Measurements from ENCODE around the gene CD37.
"Not testable (repeated sequence)": the region's sequence is repeated elsewhere in the genome, so short reads cannot be mapped to it uniquely, and the experiment has no call there.

Gene CD37, protein sequence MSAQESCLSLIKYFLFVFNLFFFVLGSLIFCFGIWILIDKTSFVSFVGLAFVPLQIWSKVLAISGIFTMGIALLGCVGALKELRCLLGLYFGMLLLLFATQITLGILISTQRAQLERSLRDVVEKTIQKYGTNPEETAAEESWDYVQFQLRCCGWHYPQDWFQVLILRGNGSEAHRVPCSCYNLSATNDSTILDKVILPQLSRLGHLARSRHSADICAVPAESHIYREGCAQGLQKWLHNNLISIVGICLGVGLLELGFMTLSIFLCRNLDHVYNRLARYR

DNA sequence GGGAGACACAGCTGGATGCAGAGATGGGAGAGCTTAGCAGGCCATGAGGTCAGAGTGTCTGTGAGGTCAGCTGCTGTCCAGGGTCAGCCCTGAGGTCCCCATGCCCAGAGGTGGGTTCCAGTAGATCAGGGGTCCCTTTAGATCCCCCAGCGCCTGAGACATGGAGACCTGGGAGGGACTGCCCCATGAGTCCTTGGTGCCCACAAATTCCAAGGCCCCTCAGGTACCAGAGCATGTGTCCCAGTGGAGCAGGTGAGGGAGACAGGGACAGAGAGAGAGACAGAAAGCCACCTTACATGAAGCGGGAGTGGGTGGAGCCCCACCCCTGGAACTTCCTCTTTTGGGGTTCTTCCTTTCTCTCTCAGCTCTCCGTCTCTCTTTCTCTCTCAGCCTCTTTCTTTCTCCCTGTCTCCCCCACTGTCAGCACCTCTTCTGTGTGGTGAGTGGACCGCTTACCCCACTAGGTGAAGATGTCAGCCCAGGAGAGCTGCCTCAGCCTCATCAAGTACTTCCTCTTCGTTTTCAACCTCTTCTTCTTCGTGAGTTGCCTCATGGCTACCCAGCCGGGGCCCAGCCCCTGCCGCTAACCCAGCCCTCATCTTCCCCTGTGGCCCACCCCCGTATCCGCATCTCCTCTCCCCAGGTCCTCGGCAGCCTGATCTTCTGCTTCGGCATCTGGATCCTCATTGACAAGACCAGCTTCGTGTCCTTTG is at the start of gene CD37:
CD37 (plus strand) TSS at position 336 of the 713 bp plus-strand sequence; CDS start at position 471, 135 bp downstream.
- no peak for DNase-seq

DNA sequence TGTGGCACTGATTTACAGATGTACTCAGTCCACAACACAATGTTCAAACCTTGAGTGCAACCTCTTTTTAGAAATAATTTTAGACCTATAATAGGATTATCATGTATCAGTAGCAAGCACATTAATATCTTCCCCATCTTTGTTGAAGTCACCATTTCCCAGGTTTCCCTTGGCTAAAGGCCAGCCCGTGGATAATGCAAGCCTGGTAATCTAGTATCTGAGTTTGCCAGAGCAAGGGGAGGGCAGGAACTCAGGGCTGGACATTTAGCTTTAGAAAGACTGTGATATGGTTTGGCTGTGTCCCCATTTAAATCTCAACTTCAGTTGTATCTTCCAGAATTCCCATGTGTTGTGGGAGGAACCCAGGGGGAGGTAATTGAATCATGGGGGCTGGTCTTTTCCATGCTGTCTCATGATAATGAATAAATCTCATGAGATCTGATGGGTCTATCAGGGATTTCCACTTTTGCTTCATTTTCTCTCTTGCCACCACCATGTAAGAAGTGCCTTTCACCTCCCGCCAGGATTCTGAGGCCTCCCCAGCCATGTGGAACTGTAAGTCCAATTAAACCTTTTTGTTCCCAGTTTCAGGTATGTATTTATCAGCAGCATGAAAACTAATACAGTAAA is 48.0 kb upstream of the CD37 start:
- DNase-seq = no peak

DNA sequence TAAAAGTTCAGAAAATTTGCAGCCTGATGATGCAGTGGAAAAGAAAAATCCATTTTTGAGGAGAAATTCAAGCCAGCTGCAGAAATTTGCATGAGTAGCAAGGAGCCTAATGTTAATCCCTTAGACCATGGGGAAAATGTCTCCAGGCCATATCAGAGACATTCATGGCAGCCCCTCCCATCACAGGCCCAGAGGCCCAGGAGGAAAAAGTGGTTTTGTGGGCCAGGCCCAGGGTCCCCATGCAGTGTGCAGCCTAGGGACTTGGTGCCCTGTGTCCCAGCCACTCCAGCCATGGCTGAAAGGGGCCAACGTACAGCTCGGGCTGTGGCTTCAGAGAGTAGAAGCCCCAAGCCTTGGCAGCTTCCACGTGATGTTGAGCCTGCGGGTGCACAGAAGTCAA is 47.0 kb upstream of the CD37 start:
- DNase-seq = not testable (repeated sequence)

DNA sequence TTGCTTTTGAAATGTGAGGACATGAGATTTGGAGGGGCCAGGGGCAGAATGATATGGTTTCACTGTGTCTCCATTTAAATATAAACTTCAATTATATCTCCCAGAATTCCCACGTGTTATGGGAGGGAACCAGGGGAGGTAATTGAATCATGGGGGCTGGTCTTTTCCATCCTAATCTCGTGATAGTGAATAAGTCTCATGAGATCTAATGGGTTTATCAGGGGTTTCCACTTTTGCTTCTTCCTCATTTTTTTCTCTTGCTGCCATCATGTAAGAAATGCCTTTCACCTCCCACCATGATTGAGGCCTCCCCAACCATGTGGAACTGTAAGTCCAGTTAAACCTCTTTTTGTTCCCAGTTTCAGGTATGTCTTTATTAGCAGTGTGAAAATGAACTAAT is 45.9 kb upstream of the CD37 start:
- not testable (repeated sequence) for DNase-seq

DNA sequence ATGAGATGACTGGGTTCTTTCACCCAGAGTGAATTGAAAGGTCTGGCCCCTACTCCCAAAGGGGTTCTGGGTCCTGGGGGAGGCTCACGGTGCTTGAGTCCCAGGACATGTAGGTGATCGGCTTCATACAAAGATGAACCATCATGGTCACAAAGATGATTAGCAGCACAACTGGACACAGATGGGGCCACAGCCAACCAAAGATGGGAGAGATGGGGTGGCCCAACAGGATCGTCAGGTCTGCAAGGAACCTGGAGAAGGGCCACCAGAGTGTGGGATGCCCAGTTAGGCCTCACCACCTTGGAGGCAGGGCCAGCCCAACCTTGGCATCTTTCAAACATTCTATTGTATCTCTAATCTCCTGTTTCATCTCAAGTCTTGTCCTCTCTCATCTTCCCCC is 44.7 kb upstream of the CD37 start:
- no peak for DNase-seq

DNA sequence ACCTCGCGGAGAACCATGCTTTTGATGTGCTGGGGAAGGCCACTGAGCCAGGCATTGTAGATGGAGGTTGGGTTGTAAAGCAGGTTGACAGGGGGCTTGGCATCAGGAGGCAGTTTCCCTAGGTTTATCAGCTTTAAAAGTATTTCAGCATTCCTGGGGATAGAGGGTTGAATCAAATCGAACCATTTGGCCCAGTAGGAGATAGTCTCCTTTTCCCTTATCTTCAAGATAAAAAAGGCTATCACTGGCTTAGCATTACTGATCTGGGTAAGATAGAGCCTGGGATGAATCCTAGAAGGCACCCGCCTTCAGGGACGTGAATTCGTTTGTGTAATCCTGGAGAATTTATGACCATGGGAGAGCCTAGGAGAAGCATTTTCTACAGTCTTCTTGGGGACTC is 40.8 kb upstream of the CD37 start:
- no peak for DNase-seq

DNA sequence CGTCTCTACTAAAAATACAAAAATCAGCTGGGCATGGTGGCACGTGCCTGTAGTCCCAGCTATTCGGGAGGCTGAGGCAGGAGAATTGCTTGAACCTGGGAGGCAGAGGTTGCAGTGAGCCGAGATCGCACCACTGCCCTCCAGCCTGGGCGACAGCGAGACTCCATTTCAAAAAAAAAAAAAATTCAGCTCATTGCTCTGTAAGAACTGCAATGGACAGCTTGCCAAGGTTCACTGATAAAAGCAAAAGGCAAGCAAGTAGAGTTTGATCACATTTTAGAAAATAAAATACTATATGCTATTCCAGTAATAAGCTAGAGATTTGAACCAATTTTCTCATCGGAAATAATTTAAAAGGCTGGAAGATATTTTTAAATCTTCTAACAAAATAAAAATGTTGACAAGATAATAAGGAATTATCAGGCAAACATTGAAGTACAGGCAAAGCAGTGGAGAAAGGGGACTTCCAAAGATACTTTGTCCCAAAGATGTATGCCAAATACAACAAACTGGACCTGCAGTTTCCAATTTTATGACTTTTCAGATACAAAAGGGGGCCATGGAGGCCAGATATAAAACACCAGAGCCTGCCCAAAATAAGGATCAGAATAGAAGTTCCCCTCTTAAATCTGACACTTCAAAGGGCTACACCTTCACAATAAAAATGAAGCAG is 39.9 kb upstream of the CD37 start:
- DNase-seq = no peak

DNA sequence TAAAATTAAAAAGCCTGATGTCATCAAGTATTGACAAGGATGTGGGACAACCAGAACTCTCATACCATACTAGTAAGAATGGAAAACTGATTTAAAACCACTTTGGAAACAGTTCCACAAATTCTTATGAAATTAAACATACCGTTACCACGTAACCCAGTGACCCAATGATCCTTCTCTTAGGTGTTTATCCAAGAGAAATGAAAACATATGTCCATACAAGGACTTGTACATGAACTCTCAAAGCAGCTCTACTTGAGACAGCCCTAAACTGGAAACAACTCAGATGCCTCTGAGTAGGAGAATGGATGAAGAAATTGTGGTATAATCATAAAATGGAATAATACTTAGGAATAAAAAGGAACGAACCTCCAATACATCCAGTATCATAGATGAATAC is 37.8 kb upstream of the CD37 start:
- DNase-seq = no peak

DNA sequence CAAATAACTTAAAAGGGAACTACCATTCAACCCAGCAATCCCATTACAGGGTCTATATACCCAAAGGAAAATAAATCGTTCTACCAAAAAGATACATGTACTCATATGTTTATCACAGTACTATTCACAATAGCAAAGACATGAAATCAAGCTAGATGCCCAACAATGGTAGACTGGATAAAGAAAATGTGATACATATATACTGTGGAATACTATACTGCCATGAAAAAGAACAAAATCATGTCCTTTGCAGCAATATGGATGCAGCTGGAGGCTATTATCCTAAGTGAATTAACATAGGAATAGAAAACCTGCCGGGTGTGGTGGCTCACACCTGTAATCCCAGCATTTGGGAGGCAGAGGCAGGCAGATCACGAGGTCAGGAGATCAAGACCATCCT is 36.6 kb upstream of the CD37 start:
- not testable (repeated sequence) for DNase-seq

DNA sequence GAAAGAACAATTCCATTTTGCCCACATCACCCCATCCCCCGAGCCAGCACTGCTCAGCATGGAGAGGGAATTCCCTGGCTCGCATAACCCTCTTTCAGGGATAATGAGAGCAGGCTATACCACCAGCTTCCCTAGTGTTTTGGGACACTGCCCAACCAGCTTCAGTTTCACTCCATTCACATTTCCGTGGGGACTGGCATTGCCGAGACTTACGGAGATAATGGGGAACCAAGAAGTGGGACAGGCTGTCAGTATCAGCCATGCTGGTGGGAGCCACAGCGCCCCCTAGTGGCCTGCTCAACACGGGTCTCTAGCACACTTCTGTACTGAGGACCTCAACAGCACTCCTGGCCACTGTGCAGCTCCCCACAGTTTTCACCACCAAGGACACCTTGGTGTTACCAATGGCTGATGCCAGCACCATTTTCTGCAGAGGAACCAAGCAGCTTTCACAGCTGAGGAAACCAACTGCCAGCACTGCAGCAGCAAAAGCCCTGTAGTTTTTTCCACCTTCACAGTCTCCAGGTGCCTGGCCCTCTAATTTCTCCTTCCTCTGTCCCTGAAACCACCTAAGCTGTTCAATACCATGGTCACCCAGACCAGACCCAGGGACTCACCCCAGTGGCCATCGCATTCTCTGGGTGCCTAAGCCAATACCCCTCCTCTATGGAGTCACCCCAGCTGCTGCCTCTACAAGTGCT is 33.9 kb upstream of the CD37 start:
- peak; percentile 24 for DNase-seq

DNA sequence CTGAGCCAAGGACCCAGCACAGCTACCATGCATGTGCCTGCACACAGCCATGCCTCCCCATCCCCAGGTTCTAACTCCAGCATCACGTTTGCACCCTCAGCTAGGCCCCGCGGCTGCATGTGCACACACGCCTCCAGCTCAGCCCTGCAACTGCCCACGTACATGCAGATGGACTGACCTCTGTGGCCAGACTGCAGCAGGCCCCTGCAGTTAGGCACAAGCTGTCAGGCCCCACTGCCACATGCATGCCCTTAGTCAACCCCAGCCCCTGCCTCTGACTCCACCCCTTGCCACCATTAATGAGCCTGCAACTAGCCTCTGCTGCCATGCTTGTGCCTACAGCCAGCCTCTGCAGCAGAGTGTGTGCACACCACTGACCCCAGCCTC is 33.3 kb upstream of the CD37 start:
- DNase-seq = no peak

DNA sequence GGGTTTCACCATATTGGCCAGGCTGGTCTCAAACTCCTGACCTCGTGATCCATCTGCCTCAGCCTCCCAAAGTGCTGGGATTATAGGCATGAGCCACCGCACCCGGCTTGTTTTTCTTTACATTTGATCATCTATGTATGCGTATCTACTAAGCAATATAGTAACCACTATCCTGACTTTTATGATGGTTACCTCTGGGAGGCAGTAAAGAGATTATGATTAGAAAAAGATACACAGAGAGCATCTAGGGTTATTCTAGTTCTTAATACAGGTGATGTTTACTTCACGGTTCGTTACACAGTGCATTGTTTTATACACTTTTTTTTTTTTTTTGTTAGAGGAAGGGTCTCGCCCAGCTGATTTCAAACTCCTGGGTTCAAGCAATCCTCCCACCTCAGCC is 28.5 kb upstream of the CD37 start:
- not testable (repeated sequence) for DNase-seq

DNA sequence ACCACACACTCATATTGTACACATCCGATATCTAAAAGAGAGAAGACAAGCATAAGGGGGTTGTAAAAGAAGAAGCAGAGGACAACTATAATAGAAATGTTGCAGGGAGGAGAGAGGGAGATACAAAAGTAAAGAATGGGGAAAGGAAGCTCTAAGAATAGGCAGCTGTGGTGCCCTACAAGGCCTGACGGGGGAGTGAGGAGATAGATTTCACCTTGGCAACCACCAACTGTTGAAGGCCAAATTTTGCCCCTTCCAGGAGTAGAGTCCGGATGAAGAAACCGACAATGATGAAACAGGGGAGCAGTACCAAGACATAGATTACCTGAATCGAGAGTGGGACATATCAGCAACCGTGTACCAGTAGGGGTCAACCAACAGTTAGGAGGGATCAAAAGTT is 26.1 kb upstream of the CD37 start:
- no peak for DNase-seq

DNA sequence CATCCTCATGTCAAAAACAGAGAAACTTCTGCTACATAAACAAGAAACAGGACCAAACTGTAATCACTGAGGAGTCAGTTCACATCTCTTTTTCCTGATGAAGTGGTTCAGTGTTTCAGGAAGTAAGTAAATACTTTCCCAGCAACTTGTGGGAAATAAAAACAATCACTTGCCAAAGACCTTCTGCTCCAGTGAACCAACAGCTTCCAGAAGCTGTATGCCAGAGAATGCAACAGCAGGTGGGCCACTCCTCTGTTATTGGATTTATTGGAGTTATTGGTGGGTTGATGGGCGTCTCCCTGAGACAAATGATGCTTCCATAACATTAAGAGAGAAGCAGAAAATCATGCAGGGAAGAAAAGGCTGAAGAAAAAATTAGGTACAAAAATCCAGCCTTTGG is 20.1 kb upstream of the CD37 start:
- DNase-seq = no peak

DNA sequence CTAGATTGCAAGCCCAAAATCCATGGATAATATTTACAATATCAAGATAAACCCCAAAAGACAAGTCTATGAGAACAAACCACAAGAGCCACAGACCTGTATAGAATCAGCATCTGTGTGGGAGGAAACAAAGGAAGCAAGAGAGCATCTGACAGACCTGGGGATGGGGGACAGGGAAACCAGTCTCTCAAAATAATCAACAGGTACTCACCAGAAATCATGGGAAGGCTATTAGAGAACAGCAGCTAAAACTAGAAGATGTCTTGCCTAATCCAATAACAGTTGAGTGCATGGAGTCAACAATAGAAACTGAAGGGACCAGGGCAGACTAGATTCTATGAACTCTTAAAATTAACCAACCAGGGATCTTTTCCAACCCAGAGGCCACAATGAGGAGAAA is 18.9 kb upstream of the CD37 start:
- no peak for DNase-seq

DNA sequence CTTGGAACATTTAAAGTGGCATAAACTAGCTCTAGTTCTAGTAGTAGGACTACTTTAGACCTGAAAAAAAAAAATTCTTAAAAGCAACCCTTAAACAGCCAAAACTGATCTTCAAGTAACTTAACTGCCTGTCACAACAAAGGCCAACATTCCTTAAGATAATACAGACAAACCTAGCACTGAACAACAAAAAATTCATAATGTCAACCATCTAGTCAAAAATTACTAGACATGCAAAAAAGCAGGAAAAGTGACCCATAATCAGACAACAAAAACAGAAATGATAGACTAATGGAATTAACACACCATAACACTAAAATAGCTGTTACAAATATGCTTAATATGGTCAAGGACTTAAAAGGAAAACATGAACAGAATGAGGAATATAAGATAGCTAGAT is 16.9 kb upstream of the CD37 start:
- DNase-seq = no peak

DNA sequence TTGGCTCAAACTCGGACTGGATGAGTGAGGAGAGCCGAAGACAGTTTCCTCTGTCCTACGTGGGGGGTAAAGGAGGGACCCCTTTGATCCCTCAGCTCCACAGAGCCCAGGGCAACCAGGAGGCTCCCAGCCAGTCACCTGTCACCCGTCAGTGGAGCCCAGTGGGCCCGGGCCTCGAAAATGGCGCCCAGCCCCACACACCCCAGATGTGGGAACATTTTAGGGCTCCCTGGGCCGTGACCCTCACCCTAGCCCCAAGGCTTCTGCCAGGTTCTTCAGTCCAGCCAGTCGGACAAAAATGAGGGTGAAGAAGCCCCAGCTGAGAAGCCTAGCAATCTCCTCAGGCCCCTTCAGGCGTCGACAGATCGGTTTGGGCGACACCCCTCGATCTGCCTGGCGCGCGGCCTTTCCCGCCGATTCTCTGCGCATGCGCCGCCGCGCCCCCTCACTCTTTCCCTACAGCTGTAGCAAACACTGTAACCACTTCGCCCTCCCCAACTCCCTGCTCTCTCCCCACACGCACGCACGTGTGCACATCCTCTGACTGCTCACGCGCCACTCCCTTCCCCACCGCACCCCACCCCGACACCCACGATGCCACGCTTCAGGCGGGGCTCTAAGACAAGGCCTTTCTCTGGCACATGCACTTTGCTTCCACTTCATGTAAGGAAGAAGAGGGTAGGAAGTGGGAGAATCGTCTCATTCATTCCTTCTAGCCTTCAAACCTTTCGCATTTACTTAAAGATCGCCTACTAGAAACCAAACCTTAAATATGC is 10.2 kb upstream of the CD37 start, which contains the start of gene SLC6A16:
SLC6A16 (minus strand) TSS at position 391 of the 776 bp plus-strand sequence. CDS start 13,844 bp downstream, outside the sequence.
- no peak for DNase-seq

DNA sequence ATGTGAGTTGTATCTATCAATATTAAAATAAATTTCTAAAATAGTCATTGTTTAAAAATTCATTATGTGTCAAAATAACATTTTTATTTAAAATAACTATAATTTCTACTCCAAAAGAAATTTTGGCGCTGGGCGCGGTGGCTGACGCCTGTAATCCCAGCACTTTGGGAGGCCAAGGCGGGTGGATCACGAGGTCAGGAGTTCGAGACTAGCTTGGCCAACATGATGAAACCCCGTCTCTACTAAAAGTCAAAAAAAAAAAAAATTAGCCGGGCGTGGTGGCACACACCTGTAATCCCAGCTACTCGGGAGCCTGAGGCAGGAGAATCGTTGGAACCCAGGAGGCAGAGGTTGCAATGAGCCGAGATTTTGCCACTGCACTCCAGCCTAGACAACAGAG is 9.4 kb upstream of the CD37 start:
- DNase-seq = not testable (repeated sequence)

DNA sequence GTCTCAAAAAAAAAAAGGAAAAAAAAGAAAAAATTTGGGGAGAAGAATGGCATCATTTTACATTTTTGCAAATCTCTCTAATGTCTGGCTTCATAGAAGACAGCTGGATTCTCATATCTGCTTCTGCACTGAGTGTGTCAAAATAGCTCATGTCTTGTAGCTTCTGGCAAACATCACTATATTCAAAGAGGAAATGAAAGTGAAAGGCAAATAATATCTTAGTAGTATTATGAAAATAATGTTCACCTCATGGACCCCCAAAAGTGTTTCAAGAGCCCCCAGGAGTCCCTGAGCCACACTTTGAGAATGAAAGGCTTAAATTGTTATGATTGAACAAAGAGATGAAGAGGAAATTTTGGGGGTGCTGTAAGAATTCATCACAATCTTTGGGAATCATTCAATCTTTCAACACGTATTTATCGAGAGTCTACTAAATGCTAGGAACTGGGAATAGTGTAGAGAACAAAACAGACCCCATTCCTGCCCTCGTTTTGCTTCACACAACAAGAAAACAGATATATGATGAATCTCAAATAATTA is 9.0 kb upstream of the CD37 start:
- no peak for DNase-seq

DNA sequence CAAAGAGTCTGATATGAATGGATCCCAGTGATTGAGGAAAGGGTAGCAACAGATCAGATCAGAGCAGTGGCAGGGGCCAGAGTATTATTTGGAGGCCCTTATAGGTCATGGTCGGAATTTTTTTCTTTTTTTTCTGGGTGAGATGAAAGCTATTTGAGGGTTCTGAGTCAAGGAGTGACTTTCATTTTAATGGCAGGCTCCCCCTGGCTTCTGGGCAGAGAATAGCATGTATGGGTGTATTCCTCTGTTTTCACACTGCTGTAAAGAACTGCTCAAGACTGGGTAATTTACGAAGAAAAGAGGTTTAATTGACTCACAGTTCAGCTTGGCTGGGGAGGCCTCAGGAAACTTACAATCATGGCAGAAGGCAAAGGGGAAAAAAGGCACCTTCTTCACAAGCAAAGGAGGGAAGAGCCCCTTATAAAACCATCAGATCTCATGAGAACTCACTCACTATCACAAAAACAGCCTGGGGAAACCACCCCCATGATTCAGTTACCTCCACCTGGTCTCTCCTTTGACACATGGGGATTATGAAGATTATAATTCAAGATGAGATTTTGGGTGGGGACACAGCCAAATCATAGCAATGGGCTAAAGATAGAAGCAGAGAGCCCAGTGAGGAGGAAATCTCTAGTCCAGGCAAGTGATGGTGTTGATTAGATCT is 7.2 kb upstream of the CD37 start:
- no peak for DNase-seq

DNA sequence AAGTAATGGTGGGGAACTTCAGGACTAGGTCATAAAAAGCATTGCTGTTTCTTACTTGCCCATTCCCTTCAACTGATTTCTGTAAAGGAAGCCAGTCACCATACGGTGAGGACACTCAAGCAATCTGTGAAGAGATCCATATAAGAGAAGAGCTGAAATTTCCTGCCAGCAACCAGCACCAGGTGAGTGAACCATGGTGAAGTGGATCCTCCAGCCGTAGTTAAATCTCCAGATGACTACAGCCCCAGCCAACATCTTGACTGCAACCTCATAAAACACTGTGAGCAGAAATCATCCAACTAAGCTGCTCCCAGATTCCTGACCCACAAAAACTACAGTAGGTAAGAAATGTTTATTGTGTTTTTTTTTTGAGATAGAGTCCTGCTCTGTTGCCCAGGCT is 6.5 kb upstream of the CD37 start:
- no peak for DNase-seq

Measured in NCI-H748 treated with DMSO at 0.1 percent for 48 hours (cell line).